ENCODE measurements around the gene CERS4.

- TF ChIP-seq POLR2A (IDR thresholded peaks at IDR 0.05) = no peak
- TF ChIP-seq, protein P1, sequence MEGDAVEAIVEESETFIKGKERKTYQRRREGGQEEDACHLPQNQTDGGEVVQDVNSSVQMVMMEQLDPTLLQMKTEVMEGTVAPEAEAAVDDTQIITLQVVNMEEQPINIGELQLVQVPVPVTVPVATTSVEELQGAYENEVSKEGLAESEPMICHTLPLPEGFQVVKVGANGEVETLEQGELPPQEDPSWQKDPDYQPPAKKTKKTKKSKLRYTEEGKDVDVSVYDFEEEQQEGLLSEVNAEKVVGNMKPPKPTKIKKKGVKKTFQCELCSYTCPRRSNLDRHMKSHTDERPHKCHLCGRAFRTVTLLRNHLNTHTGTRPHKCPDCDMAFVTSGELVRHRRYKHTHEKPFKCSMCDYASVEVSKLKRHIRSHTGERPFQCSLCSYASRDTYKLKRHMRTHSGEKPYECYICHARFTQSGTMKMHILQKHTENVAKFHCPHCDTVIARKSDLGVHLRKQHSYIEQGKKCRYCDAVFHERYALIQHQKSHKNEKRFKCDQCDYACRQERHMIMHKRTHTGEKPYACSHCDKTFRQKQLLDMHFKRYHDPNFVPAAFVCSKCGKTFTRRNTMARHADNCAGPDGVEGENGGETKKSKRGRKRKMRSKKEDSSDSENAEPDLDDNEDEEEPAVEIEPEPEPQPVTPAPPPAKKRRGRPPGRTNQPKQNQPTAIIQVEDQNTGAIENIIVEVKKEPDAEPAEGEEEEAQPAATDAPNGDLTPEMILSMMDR (IDR thresholded peaks at IDR 0.05) = peak; percentile 90 to 98 (median 94)
Observed at GRCh38 chr19:8252922-8253589, 43.9 kb downstream of the CERS4 start.
